Stimulated activated CD4-positive, alpha-beta T cell treated with anti-CD3 and anti-CD28 coated beads, Interleukin-12 subunit alpha, Interleukin-12 subunit beta, amount 100 ng/mL, for 24 hours (primary cell): ENCODE measurements around the gene NFKBIZ.
"Not testable (repeated sequence)": the region's sequence is repeated elsewhere in the genome, so short reads cannot be mapped to it uniquely, and the experiment has no call there.

Experiments
- DNase-seq, 2 experiments: peaks; one replicate each; pipeline ENCODE4 v3.0.0-alpha.2; 2020; ENCODE audit warnings: low read depth in 2 of 2

The NFKBIZ gene

DNA sequence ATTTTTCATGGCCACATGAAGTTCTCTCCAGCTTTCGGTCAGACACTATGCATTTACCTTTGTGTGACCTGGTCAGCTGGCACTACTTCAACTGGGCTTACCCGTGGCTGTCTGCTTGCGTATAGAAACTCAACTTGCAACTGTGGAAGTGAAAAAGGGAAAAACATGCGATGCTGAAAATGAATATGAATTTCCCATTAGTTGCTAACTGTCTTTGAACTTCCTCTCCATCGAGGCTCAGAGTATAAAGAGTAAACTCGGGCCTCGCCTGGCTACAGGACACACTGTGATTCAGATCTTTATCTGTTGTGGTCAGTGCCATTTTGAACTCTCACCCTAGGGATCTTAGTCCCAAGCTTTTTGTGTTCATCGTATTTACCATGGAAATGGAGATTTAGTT lies 26.8 kb downstream of the NFKBIZ start:
- DNase-seq = no peak

DNA sequence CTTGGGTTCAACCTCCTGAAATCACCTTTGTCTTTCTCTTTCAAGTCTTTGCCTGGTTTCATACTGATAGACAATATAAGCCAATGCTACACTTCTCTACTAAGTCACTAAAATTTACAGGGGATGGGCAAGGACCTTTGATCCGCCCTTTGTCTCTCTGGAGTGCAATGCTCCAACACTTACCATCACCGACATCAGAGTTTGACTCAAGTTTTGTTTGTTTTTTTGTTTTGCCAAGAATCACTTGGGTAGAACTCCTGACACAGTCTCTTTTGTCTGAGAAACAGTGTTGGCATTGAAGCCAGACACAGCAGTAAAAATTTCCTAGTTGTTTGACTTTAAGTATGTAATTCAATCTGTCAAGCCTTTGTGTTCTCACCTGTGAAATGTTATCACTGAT lies 29.3 kb downstream of the NFKBIZ start:
- DNase-seq = no peak

DNA sequence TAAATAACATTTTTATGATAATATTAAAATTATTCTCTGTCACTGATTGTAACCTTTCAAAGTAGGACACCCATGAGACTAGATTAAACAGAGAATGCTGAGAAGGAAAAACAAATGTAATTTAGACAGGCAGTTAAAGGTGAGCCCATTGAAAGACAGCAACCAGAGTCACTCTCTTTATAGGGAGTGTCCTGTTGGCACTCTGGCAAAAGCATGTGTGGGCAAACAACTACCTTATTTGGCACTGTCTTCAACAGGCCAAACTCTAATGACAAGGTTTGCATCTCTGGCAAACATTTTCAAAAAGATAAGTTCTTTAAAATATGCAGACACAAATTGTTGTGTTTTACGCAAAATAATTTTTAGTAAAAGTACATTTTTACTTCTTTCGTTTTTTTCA lies 29.8 kb downstream of the NFKBIZ start:
- DNase-seq = no peak

DNA sequence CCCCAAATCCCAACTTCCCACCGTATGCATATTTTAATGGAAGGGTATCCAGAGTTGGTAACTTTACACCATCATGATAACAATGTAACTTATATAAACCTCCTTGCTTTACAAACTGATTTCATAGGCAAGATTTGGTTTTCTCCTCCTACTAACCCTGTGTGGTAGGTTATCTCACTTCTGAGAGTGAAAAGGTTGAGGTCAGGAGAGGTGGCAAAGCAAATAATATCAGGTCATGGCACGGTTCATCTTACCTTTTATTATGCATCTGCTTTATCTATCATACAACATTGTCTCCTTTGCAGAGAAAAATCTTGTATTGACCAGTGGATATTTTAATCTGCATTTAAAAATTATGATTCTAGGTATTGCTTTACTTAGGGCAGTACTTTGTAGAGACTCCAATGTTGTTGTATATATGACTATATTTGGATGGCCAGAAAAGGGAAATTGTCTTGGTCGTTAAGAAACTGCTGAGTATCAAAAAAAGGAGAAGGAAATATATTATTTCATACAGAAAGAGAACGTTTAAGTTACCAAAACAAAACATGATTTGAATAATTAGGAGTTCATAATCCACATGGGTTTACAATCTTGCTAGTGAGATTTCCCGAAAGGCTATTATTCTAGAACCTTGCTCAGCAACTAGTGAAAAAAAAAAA lies 30.4 kb downstream of the NFKBIZ start:
- no peak for DNase-seq

DNA sequence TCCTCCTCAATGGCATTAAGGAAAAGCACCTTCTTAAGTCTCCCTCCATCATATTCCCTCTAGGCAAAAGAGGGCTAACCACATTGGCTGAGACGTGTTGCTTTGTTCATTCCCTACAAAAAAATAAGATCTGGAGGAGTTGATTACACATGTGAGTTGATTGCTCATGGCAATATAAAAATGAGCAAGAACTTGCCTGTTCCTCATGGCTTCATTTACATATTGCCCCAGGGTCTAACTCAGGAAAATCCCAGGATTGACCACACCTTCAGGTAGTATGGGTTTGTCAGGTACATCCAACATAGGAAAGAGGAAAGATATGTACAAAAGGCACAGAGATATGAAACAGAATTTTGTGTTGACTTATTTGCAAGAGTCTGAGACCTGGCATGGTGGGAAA lies 35.5 kb downstream of the NFKBIZ start:
- no peak for DNase-seq

DNA sequence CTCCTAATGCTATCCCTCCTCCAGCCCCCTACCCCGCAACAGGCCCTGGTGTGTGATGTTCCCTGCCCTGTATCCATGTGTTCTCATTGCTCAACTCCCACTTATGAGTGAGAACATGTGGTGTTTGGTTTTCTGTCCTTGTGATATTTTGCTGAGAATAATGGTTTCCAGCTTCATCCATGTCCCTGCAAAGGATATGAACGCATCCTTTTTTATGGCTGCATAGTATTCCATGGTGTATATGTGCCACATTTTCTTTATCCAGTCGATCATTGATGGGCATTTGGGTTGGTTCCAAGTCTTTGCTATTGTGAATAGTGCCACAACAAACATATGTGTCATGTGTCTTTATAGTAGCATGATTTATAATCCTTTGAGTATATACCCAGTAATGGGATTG lies 36.3 kb downstream of the NFKBIZ start:
- not testable (repeated sequence) for DNase-seq

DNA sequence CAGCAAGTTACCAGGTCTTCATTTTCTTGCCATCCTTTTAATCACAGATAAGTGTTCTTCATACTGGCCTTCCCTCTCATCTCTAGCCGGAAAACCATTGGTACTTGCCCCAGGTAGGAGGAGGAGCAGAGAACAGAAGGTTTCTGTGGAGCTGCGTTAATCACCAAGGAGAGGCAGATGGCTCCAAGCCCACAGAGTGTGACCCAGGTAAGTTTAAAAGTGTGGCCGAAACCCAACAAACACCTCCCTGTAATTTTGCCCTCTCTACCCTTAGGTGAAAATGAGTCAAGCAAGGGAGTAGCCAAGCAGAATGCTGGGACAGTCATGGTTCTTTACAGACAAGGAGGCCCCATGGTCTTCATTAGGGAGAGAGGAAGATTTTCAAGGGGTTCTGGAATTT lies 37.3 kb downstream of the NFKBIZ start:
- DNase-seq = no peak

DNA sequence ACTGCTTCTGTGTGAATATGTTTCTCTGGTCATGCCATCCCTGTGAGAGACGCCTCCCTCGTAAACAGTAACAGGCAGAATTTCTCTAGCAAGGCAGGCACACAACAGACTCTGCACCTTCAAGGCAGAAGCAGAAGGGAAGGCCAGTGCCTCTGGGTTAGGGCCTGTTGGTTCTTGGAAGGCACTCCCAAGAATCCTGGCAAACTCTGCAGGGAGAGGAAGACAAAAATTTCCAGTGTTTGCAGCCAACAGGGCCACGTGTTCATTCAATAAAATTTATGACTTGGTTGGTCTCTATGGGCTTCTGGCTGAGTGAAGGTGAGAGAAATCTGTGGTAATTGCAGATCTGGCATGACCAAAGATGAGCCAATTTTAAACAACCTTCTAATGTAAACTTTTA lies 39.3 kb downstream of the NFKBIZ start:
- DNase-seq = no peak

DNA sequence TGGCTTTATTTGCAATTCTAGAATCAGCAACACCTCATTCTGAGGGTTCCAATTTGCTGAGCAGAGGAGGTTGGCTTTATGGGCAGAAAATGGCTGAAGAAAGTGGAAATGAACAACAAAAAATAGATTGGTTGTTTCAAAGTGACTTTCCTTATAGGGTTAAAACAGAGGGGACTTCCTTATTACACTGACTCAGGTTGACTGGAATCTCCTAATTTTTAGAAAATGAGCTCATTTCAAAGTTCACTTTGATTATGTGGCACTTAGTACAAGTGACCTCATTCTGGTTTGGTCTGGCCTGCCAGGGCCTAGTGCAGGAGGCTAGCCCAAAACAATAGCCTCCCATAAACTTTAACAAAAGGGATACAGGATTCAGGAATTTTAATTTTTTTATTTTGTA lies 41.4 kb downstream of the NFKBIZ start:
- no peak for DNase-seq

DNA sequence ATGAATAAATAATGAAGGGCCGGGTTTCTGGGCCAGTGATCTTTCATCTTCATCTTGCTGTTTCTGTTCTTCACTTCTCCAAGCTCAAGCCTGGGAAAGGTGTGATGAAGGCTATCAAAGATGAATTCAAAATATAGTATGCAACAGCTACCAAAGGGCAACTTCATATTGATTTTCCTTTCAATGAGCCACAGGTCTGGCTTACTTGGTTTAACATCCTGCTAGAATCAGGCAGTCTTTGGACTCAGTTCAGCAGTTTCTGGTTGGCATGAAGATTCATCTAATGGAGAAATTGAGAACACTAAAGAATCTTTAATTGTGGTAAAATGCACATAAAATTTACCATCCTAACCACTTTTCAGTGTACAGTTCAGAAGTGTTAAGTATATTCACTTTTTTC lies 43.3 kb downstream of the NFKBIZ start:
- DNase-seq = no peak

DNA sequence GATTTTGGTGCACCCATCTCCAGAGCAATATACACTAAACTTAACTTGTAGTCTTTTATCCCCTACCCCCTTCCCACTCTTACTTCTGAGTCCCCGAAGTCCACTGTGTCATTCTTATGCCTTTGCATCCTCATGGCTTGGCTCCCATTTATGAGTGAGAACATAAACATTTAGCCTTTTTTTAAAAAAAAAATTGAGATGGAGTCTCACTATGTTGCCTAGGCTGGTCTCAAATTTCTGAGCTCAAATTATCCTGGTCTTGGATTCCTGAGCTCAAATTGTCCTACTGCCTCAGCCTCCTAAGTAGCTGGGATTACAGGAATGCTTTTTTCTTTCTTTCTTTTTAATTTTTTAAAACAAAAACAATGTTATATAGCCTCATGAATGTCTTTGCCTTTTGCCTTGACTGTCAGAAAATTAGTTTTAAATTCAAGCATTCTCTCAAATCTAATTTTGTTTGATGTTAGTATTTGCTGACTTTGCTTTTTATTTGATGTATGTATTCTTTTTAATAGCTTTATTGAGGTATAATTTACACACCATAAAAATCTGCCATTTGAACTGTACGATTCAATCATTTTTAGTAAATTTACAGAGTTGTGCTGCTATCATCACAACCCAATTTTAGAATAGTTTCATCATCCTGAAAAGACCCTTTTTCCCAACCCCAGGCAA lies 46.9 kb downstream of the NFKBIZ start:
- no peak for DNase-seq

DNA sequence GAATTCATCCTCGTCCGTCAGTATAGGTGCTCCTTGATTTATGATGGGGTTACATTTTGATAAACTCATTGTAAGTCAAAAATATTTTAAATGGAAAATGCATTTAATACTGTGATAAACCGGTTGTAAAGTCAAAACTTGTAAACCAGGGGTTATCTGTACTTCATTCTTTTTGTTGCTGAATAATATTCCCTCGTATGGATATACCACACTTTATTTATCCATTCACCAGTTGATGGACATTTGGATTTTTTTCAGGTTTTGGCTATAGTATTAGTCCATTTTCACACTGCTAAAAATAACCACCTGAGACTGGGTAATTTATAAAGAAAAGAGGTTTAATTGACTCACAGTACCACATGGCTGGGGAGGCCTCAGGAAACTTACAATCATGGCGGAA lies 47.7 kb downstream of the NFKBIZ start:
- DNase-seq = no peak

DNA sequence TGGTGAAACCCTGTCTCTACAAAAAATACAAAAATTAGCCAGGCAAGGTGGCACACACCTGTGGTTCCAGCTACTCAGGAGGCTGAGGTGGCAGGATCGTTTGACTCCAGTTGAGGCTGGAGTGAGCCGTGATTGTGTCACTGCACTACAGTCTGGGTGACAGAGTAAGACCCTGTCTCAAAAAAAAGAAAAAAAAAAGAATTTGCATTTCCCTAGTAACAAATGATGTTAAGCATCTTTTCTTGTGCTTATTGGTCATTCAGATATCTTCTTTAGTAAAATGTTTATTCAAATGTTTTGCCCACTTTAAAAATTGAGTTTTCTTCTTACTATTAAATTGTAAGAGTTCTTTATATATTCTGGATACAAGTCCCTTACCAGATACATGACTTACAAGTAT lies 48.7 kb downstream of the NFKBIZ start:
- DNase-seq = no peak

DNA sequence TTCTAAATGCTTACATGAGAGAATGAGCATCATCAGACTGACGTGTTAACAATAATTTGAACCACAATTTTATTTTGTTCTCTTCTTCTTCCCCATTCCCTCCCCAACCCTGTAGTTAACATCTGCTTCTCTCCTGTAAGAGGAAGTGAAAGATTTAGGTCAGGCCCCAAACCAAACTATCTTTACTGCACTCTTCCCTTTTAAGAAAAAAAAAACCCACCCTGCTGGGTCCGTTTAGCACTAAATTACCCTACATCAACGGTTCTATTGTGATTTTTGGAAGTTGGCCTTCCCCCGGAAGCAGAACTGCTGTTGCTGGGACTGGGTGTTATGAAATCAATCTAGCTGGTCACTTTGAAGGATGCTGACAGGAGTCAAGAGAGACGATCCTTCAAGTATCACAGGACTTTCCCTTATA lies 49.4 kb downstream of the NFKBIZ start:
- DNase-seq = no peak

DNA sequence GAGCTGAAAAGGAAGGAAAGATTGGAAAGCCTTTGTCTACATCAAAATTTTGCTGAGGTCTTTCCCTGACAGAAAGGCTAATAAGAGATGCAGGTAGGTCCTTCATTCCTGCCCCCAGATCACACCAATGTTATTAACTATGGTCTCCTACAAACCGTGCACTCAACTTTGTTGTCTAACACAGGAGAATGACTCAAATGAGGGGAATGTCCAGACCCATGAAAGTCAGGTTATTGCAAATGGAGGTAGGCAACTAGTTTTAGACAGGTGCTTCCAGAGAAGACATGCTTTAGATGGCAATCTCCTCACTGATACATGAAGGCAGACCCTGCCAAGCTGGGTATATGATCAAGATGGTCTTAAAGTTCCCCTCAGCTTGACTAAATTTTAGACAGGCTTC lies 51.0 kb downstream of the NFKBIZ start:
- DNase-seq = no peak

DNA sequence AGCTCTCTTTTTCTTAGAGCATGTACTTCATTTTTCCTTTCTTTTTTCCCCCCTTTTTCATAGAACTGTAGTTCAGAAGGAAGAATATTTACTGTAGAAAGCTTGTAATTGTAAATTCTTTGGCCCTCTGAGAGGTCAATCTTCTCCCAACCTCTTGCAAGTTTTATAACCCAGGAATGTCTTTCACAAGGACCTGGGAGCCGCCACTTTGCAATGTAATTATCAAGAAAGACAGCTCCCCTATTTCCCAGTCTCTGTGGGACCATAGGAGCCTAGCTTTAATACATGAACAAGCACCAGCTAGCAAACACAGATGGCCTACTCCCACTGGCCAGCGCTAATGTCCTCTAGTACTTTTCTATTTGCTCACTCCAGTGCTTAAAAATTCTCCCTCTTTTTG lies 51.4 kb downstream of the NFKBIZ start:
- DNase-seq = no peak

DNA sequence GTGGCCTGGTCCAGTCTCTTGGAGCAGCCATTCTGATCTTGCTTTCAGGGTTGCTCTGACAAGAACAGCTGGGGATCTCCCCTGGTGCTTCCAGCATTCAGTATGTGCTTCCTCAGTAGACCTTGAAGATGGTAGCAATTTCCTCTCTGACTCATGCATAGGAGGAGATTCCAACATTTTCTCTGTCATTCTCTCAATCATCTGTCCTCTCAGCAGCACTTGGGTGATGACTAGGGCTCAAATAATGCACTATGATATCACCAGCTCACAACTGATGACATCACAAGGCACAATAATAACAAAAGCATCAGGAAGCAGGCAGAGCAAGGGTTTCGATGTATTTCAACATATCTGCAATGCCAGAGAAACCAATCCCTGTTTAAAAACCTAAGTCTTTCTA lies 52.7 kb downstream of the NFKBIZ start:
- DNase-seq = no peak

DNA sequence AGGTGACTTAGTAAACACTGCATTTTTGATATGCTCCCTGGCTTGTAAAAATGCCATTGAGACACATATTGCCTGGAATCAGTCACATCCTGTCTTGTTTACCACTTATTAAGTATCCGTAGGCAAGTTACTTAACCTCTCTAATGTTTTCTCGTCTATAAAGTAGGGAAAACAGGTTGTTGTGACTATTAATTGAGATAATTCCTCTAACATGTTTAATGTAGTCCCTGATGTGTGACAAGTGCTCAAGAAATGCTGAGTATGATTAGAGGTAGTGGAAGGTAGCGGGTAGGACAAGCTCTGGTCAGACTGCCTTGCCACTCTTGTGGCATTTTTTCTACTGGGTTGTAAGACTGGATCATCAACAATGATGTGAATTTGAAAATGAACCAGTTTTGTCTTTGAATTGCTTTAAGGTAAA lies 54.1 kb downstream of the NFKBIZ start:
- DNase-seq = no peak

DNA sequence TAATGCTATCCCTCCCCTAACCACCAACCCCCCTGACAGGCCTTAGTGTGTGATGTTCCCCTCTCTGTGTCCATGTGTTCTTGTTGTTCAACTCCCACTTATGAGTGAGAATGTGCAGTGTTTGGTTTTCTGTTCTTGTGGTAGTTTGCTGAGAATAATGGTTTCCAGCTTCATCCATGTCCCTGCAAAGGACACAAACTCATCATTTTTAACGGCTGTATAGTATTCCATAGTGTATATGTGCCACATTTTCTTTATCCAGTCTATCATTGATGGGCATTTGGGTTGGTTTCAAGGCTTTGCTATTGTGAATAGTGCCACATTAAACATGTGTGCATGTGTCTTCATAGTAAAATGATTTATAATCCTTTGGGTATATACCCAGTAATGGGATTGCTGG lies 56.3 kb downstream of the NFKBIZ start:
- DNase-seq = not testable (repeated sequence)
